Stimulated activated CD4-positive, alpha-beta T cell treated with anti-CD3 and anti-CD28 coated beads, Interleukin-2, amount 100 ng/mL, for 4 hours (primary cell): Measurements from ENCODE around the gene LPA.
"Not testable (repeated sequence)": the region's sequence is repeated elsewhere in the genome, so short reads cannot be mapped to it uniquely, and the experiment has no call there.

Experiments
- DNase-seq: peaks from one replicate; pipeline ENCODE4 v3.0.0-alpha.2; 2020; ENCODE audit warnings: low read depth

Gene LPA

GRCh38 chr6:160664198-160664597, at the start of gene LPA:
Gene LPA, minus strand, starts transcription at chr6:160664275. Its CDS starts 61 bp downstream, at chr6:160664214.
- not testable (repeated sequence) for DNase-seq

GRCh38 chr6:160708993-160709392, 44.9 kb upstream of the LPA start:
- not testable (repeated sequence) for DNase-seq

GRCh38 chr6:160704688-160705087, 40.6 kb upstream of the LPA start:
- not testable (repeated sequence) for DNase-seq

GRCh38 chr6:160701918-160702680, 38.0 kb upstream of the LPA start, which contains the start of gene PLG:
Gene PLG, plus strand, starts transcription at chr6:160702244. Its CDS starts 61 bp downstream, at chr6:160702305.
- DNase-seq: not testable (repeated sequence)

GRCh38 chr6:160697826-160698225, 33.8 kb upstream of the LPA start:
- DNase-seq: no peak

- DNase-seq: not testable (repeated sequence)
Measured at GRCh38 chr6:160696884-160697283, 32.8 kb upstream of the LPA start.

- not testable (repeated sequence) for DNase-seq
Measured at GRCh38 chr6:160695622-160696021, 31.5 kb upstream of the LPA start.

GRCh38 chr6:160695025-160695424, 30.9 kb upstream of the LPA start:
- not testable (repeated sequence) for DNase-seq

- DNase-seq: no peak
Measured at GRCh38 chr6:160692369-160692959, 28.4 kb upstream of the LPA start.

- no peak for DNase-seq
Measured at GRCh38 chr6:160691617-160692016, 27.5 kb upstream of the LPA start.

GRCh38 chr6:160690458-160690857, 26.4 kb upstream of the LPA start:
- DNase-seq: no peak

GRCh38 chr6:160685762-160686450, 21.8 kb upstream of the LPA start:
- DNase-seq: no peak

GRCh38 chr6:160685101-160685761, 21.2 kb upstream of the LPA start:
- DNase-seq: not testable (repeated sequence)

GRCh38 chr6:160679402-160679769, 15.3 kb upstream of the LPA start:
- no peak for DNase-seq

- no peak for DNase-seq
Measured at GRCh38 chr6:160678744-160679401, 14.8 kb upstream of the LPA start.

GRCh38 chr6:160678230-160678629, 14.2 kb upstream of the LPA start:
- no peak for DNase-seq

- DNase-seq: not testable (repeated sequence)
Measured at GRCh38 chr6:160676418-160676817, 12.3 kb upstream of the LPA start.

GRCh38 chr6:160668589-160668988, 4.5 kb upstream of the LPA start:
- DNase-seq: no peak

- peak; percentile 5 for DNase-seq
Measured at GRCh38 chr6:160667639-160668481, 3.8 kb upstream of the LPA start.

- no peak for DNase-seq
Measured at GRCh38 chr6:160662842-160663241, 1.2 kb downstream of the LPA start.

GRCh38 chr6:160662429-160662828, 1.6 kb downstream of the LPA start:
- DNase-seq: no peak
